ENCODE measurements around the gene POLQ. TPM values are rescaled to one million over a fixed set of nuclear protein-coding genes. Genes with fewer than 3 reads are reported as not detected.
"Not testable (repeated sequence)": the region's sequence is repeated elsewhere in the genome, so short reads cannot be mapped to it uniquely, and the experiment has no call there.

The POLQ gene
- total RNA-seq, 1 experiment from 2014 or later, result 15.4 TPM

- BruUV-seq (replicated peaks), result no TSS peak
- no peaks in the 10 kb centered on the region for H3K4me1 Mint-ChIP-seq (ENCODE audit: low read depth, unreplicated experiment)
These were observed 82.0 kb downstream of the POLQ start for GRCh38 chr3:121463745-121464144.

GRCh38 chr3:121462565-121462964 is 83.2 kb downstream of the POLQ start:
- no peaks in the 10 kb centered on the region for H3K27me3 Mint-ChIP-seq (ENCODE audit: insufficient read depth, unreplicated experiment)
- POLR2A ChIA-PET, result interaction anchor here (0.6 kb wide), 1 partner anchor 1605 kb away, joined by 3 read pairs; no protein-coding TSS in a partner anchor
- H3K4me1 Mint-ChIP-seq (ENCODE audit: low read depth, unreplicated experiment), result no peaks in the 10 kb centered on the region
- Histone ChIP-seq H3K4me3 (ENCODE audit: low read depth, low read length) (no peak overlapping the region), H3K36me3 (ENCODE audit: control insufficient read depth, insufficient read depth, low read length) (peaks cover 2% of the 10 kb centered on the region; the same call in 1 of the 2 replicates), H3K27me3 (replicated peaks; ENCODE audit: control insufficient read depth, insufficient read depth, low read length) (no peaks in the 10 kb centered on the region), H3K4me1 (no peaks in the 10 kb centered on the region), H3K9me3 (no peaks in the 10 kb centered on the region)
- no peak for DNase-seq
- H3K4me3 Mint-ChIP-seq (ENCODE audit: unreplicated experiment), result no peak overlapping the region
- CTCF ChIA-PET, result no interaction called here
- intact Hi-C loops (cut with micrococcal nuclease; ENCODE audit: unreplicated experiment), result no loop called here
- no peak for TF ChIP-seq CTCF (IDR thresholded peaks at IDR 0.05; ENCODE audit: insufficient read depth in 1 of 2, low read depth in 1 of 2, low read length in 1 of 2, severe bottlenecking in 1 of 2, unreplicated experiment in 1 of 2)
- H3K9me3 Mint-ChIP-seq (ENCODE audit: unreplicated experiment), result no peaks in the 10 kb centered on the region
- H3K27ac Mint-ChIP-seq (ENCODE audit: unreplicated experiment), result no peak overlapping the region
- BruUV-seq (replicated peaks), result no TSS peak
- H3K36me3 Mint-ChIP-seq (ENCODE audit: insufficient read depth, unreplicated experiment), result peaks cover 68% of the 10 kb centered on the region

More at GRCh38 chr3:121463745-121464144, 82.0 kb downstream of the POLQ start:
- no peak for DNase-seq
- no peaks in the 10 kb centered on the region for H3K9me3 Mint-ChIP-seq (ENCODE audit: unreplicated experiment)
- H3K36me3 Mint-ChIP-seq (ENCODE audit: insufficient read depth, unreplicated experiment), result peaks cover 70% of the 10 kb centered on the region
- POLR2A ChIA-PET, result no interaction called here
- Histone ChIP-seq H3K36me3 (ENCODE audit: control insufficient read depth, insufficient read depth, low read length) (no peaks in the 10 kb centered on the region), H3K4me1 (no peaks in the 10 kb centered on the region), H3K9me3 (no peaks in the 10 kb centered on the region), H3K4me3 (ENCODE audit: low read depth, low read length) (no peak overlapping the region), H3K27me3 (replicated peaks; ENCODE audit: control insufficient read depth, insufficient read depth, low read length) (no peaks in the 10 kb centered on the region)
- no peak overlapping the region for H3K27ac Mint-ChIP-seq (ENCODE audit: unreplicated experiment)
- TF ChIP-seq CTCF (IDR thresholded peaks at IDR 0.05; ENCODE audit: insufficient read depth in 1 of 2, low read depth in 1 of 2, low read length in 1 of 2, severe bottlenecking in 1 of 2, unreplicated experiment in 1 of 2), result no peak
- no peaks in the 10 kb centered on the region for H3K27me3 Mint-ChIP-seq (ENCODE audit: insufficient read depth, unreplicated experiment)
- intact Hi-C loops (cut with micrococcal nuclease; ENCODE audit: unreplicated experiment), result no loop called here
- CTCF ChIA-PET, result no interaction called here
- no peak overlapping the region for H3K4me3 Mint-ChIP-seq (ENCODE audit: unreplicated experiment)

GRCh38 chr3:121451752-121452151 is 94.0 kb downstream of the POLQ start:
- H3K9me3 Mint-ChIP-seq (ENCODE audit: unreplicated experiment); BruUV-seq (replicated peaks); POLR2A ChIA-PET; H3K4me3 Mint-ChIP-seq (ENCODE audit: unreplicated experiment); H3K4me1 ChIP-seq; H3K27ac Mint-ChIP-seq (ENCODE audit: unreplicated experiment); H3K27me3 Mint-ChIP-seq (ENCODE audit: insufficient read depth, unreplicated experiment); intact Hi-C loops (cut with micrococcal nuclease; ENCODE audit: unreplicated experiment); CTCF ChIA-PET; H3K4me1 Mint-ChIP-seq (ENCODE audit: low read depth, unreplicated experiment); DNase-seq; H3K4me3 ChIP-seq (ENCODE audit: low read depth, low read length); H3K27me3 ChIP-seq (replicated peaks; ENCODE audit: control insufficient read depth, insufficient read depth, low read length); H3K9me3 ChIP-seq; H3K36me3 ChIP-seq (ENCODE audit: control insufficient read depth, insufficient read depth, low read length): not testable (repeated sequence)
- peaks cover 48% of the 10 kb centered on the region for H3K36me3 Mint-ChIP-seq (ENCODE audit: insufficient read depth, unreplicated experiment)

GRCh38 chr3:121443456-121443855 is 102.3 kb downstream of the POLQ start:
- H3K9me3 Mint-ChIP-seq (ENCODE audit: unreplicated experiment), result no peaks in the 10 kb centered on the region
- Histone ChIP-seq H3K36me3 (ENCODE audit: control insufficient read depth, insufficient read depth, low read length) (no peaks in the 10 kb centered on the region), H3K4me1 (no peaks in the 10 kb centered on the region), H3K4me3 (ENCODE audit: low read depth, low read length) (no peak overlapping the region), H3K27me3 (replicated peaks; ENCODE audit: control insufficient read depth, insufficient read depth, low read length) (no peaks in the 10 kb centered on the region), H3K9me3 (no peaks in the 10 kb centered on the region)
- no peak for DNase-seq
- TF ChIP-seq CTCF (IDR thresholded peaks at IDR 0.05; ENCODE audit: insufficient read depth in 1 of 2, low read depth in 1 of 2, low read length in 1 of 2, severe bottlenecking in 1 of 2, unreplicated experiment in 1 of 2), result no peak
- H3K27me3 Mint-ChIP-seq (ENCODE audit: insufficient read depth, unreplicated experiment), result no peaks in the 10 kb centered on the region
- H3K27ac Mint-ChIP-seq (ENCODE audit: unreplicated experiment), result no peak overlapping the region
- CTCF ChIA-PET, result no interaction called here
- intact Hi-C loops (cut with micrococcal nuclease; ENCODE audit: unreplicated experiment), result no loop called here
- H3K4me1 Mint-ChIP-seq (ENCODE audit: low read depth, unreplicated experiment), result no peaks in the 10 kb centered on the region
- H3K4me3 Mint-ChIP-seq (ENCODE audit: unreplicated experiment), result no peak overlapping the region
- H3K36me3 Mint-ChIP-seq (ENCODE audit: insufficient read depth, unreplicated experiment), result peaks cover 54% of the 10 kb centered on the region
- POLR2A ChIA-PET, result no interaction called here
- no TSS peak for BruUV-seq (replicated peaks)
